HL-60 (cell line): ENCODE data around the gene ESPN.

Source experiments
- DNase-seq, 2 experiments: peaks; one replicate each; pipeline ENCODE4 v3.0.0-alpha.2; 2010 to 2020; ENCODE audit warnings: low read depth in 1 of 2, low spot score in 1 of 2
- H3K27ac ChIP-seq: fragments of 250-450 bp; sonication (Bioruptor Pico); replicated peaks from 2 replicates; pipeline ENCODE4 v1.5.1; 2020; ENCODE audit warnings: mild to moderate bottlenecking, moderate library complexity
- H3K27me3 ChIP-seq: fragments of 250-450 bp; sonication (Bioruptor Pico); 2 replicates; pipeline ENCODE4 v1.5.1; 2021; ENCODE audit warnings: mild to moderate bottlenecking, moderate library complexity; ENCODE audit not compliant: insufficient read depth, poor library complexity, severe bottlenecking
- H3K4me3 ChIP-seq: replicated peaks from 2 replicates; pipeline ENCODE4 v1.5.1; 2011; ENCODE audit warnings: mild to moderate bottlenecking, control low read depth, low read length; ENCODE audit not compliant: insufficient read depth
- GABPA ChIP-seq: IDR thresholded peaks from 2 replicates; pipeline ENCODE4 v1.6.1; 2012; ENCODE audit warnings: low read depth
- POLR2AphosphoS5 ChIP-seq: IDR thresholded peaks from 2 replicates; pipeline ENCODE4 v1.6.1; 2012; ENCODE audit warnings: low read depth
- SPI1 ChIP-seq: IDR thresholded peaks from 2 replicates; pipeline ENCODE4 v1.6.1; 2012; ENCODE audit warnings: low read depth, mild to moderate bottlenecking, borderline replicate concordance
- TF ChIP-seq, protein P1 (sequence below): IDR thresholded peaks from 2 replicates; pipeline ENCODE4 v1.6.1; 2012; ENCODE audit warnings: low read depth; ENCODE audit not compliant: insufficient replicate concordance
- TF ChIP-seq, protein P2 (sequence below): IDR thresholded peaks from one replicate; pipeline ENCODE4 v1.5.1; 2011; ENCODE audit warnings: low read length, control low read depth, inconsistent platforms; ENCODE audit not compliant: insufficient read depth

Gene ESPN

DNA sequence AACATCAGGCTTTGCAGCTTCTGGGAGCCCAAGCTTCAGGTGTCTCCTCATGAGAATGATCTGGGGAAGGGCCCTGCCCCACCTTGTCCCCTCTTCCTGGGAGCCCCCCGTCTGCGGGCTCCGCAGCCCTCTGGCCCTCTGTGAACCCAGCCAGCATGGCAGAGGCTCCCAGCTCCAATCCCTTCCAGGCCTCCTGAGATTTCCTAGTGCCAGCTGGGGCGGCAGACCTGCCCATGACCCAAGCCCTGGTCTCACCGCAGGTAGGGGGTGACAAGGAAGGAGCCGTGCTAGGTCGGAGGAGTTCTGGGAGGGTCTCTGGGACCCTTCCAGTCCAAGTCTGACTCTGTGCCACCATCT lies 59.2 kb downstream of the ESPN start:
- no peak for DNase-seq
- H3K27ac ChIP-seq, result no peak overlapping the region
- no peak overlapping the region for H3K4me3 ChIP-seq
- TF ChIP-seq, protein P1, sequence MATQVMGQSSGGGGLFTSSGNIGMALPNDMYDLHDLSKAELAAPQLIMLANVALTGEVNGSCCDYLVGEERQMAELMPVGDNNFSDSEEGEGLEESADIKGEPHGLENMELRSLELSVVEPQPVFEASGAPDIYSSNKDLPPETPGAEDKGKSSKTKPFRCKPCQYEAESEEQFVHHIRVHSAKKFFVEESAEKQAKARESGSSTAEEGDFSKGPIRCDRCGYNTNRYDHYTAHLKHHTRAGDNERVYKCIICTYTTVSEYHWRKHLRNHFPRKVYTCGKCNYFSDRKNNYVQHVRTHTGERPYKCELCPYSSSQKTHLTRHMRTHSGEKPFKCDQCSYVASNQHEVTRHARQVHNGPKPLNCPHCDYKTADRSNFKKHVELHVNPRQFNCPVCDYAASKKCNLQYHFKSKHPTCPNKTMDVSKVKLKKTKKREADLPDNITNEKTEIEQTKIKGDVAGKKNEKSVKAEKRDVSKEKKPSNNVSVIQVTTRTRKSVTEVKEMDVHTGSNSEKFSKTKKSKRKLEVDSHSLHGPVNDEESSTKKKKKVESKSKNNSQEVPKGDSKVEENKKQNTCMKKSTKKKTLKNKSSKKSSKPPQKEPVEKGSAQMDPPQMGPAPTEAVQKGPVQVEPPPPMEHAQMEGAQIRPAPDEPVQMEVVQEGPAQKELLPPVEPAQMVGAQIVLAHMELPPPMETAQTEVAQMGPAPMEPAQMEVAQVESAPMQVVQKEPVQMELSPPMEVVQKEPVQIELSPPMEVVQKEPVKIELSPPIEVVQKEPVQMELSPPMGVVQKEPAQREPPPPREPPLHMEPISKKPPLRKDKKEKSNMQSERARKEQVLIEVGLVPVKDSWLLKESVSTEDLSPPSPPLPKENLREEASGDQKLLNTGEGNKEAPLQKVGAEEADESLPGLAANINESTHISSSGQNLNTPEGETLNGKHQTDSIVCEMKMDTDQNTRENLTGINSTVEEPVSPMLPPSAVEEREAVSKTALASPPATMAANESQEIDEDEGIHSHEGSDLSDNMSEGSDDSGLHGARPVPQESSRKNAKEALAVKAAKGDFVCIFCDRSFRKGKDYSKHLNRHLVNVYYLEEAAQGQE, result no peak
- TF ChIP-seq POLR2AphosphoS5 (no peak), GABPA (no peak)
- TF ChIP-seq, protein P2, sequence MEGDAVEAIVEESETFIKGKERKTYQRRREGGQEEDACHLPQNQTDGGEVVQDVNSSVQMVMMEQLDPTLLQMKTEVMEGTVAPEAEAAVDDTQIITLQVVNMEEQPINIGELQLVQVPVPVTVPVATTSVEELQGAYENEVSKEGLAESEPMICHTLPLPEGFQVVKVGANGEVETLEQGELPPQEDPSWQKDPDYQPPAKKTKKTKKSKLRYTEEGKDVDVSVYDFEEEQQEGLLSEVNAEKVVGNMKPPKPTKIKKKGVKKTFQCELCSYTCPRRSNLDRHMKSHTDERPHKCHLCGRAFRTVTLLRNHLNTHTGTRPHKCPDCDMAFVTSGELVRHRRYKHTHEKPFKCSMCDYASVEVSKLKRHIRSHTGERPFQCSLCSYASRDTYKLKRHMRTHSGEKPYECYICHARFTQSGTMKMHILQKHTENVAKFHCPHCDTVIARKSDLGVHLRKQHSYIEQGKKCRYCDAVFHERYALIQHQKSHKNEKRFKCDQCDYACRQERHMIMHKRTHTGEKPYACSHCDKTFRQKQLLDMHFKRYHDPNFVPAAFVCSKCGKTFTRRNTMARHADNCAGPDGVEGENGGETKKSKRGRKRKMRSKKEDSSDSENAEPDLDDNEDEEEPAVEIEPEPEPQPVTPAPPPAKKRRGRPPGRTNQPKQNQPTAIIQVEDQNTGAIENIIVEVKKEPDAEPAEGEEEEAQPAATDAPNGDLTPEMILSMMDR, result no peak
- H3K27me3 ChIP-seq, result peaks cover 53% of the 10 kb centered on the region

DNA sequence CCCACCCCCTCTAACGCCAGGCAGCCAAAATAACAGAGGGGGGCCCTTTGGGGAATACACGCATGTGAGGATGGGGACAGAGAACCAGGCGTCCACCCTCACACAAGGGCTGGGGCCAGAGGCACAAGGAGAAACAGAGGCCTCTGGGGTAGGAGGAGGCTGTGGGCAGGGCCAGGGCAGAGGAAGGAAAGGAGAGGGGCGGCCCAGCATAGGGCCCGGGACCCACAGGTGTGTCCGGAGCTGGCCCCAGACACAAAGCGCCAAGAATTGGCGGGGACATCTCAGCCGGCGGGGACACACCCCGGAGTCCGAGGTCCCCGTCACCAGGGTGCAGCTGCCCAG lies 60.2 kb downstream of the ESPN start:
- no peak overlapping the region for H3K27ac ChIP-seq
- TF ChIP-seq, protein P2, result no peak
- no peak for TF ChIP-seq SPI1
- TF ChIP-seq GABPA, result no peak
- TF ChIP-seq, protein P1, result no peak
- TF ChIP-seq POLR2AphosphoS5, result no peak
- no peak for DNase-seq
- H3K27me3 ChIP-seq, result peaks cover 53% of the 10 kb centered on the region
- no peak overlapping the region for H3K4me3 ChIP-seq

DNA sequence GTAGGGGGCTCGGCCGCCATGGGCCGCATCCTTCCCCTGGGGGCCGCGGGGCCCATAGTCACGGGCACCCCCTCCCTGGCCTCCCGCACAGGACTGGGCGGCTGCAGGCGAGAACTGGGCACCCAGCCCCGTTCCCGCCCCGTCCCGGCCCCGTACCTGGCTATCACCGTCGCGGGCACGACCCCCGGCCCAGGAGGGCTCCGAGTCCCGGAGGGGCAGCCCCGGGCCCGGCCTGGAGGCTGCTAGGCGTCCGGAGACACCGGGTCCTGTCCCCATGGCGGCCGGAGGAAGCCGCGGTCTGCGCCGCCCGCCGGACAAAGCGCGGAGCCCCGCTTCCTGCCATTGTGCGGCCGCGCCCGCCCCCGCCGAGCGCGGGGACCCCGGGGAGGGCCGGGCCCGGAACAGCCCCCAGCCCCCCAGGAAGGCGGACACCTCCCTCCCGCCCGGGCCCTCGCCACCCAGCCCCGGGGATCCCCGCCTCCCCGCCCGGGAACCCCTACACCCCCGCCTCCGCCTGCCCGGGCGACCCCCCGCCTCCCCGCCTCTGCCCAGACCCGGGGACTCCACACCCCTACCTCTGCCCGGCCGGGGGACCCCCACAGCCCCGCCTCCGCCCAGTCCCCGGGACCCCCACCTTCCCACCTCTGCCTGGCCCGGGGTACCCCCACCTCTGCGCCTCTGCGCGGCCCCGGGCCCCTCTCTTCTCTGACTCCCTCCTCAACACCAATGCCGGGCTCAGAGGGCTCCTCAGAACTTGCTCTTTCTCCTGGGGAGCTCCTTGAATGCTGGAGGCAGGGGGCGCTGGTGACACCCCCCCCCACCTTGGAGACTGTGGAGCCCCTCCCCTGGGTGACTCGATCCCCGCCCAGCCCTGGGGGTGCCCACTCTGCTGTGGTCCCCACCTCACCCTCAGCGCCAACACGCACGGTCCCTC lies 60.9 kb downstream of the ESPN start:
- DNase-seq, result no peak
- H3K27ac ChIP-seq, result no peak overlapping the region
- TF ChIP-seq, protein P2, result no peak
- TF ChIP-seq SPI1, result no peak
- TF ChIP-seq POLR2AphosphoS5, result no peak
- TF ChIP-seq GABPA, result no peak
- TF ChIP-seq, protein P1, result no peak
- H3K27me3 ChIP-seq, result peaks cover 59% of the 10 kb centered on the region
- no peak overlapping the region for H3K4me3 ChIP-seq
